HUES48 (cell line): ENCODE data around the gene MTX1.
"Not testable (repeated sequence)": the region's sequence is repeated elsewhere in the genome, so short reads cannot be mapped to it uniquely, and the experiment has no call there.

Experiments
- H3K27ac ChIP-seq: one replicate; pipeline ENCODE4 v1.7.0; 2013; ENCODE audit warnings: low read depth, low read length, inconsistent platforms
- H3K27me3 ChIP-seq: 2 replicates; pipeline ENCODE4 v1.6.1; 2013; ENCODE audit warnings: mild to moderate bottlenecking, low read length; ENCODE audit not compliant: control insufficient read depth, insufficient read depth
- H3K36me3 ChIP-seq: 2 replicates; pipeline ENCODE4 v1.6.1; 2013; ENCODE audit warnings: low read length; ENCODE audit not compliant: control insufficient read depth, insufficient read depth
- H3K4me1 ChIP-seq: 2 replicates; pipeline ENCODE4 v1.6.1; 2013; ENCODE audit warnings: mild to moderate bottlenecking, low read length; ENCODE audit not compliant: control insufficient read depth, insufficient read depth
- H3K4me3 ChIP-seq: 2 replicates; pipeline ENCODE4 v1.5.1; 2013; ENCODE audit warnings: mild to moderate bottlenecking, low read depth, low read length
- H3K9ac ChIP-seq: 2 replicates; pipeline ENCODE4 v1.6.1; 2013; ENCODE audit warnings: mild to moderate bottlenecking, low read depth, low read length, moderate library complexity
- H3K9me3 ChIP-seq: 2 replicates; pipeline ENCODE4 v1.6.1; 2013; ENCODE audit warnings: low read length; ENCODE audit not compliant: control insufficient read depth, insufficient read depth

The MTX1 gene

GRCh38 chr1:155246796-155247195 lies 38.3 kb downstream of the MTX1 start:
- not testable (repeated sequence) for H3K9ac ChIP-seq, H3K4me3 ChIP-seq, H3K9me3 ChIP-seq, H3K4me1 ChIP-seq, H3K27ac ChIP-seq
- Histone ChIP-seq H3K36me3 (peaks cover 15% of the 10 kb centered on the region; the same call in 1 of the 2 replicates), H3K27me3 (peaks cover 16% of the 10 kb centered on the region)

- no peaks in the 10 kb centered on the region for H3K9me3 ChIP-seq
- peaks cover 16% of the 10 kb centered on the region for H3K27me3 ChIP-seq
- H3K4me1 ChIP-seq: peaks cover 3% of the 10 kb centered on the region; the same call in 1 of the 2 replicates
- no peak overlapping the region for H3K4me3 ChIP-seq
- no peak overlapping the region for H3K9ac ChIP-seq
- no peak overlapping the region for H3K27ac ChIP-seq
- H3K36me3 ChIP-seq: peaks cover 15% of the 10 kb centered on the region; the same call in 1 of the 2 replicates
Observed at GRCh38 chr1:155247667-155248553, 39.4 kb downstream of the MTX1 start.

- H3K9me3 ChIP-seq: no peaks in the 10 kb centered on the region
- peaks cover 13% of the 10 kb centered on the region for H3K27me3 ChIP-seq
- peak overlapping the region; percentile 63 for H3K4me3 ChIP-seq
- peaks cover 15% of the 10 kb centered on the region; the same call in 1 of the 2 replicates for H3K36me3 ChIP-seq
- no peak overlapping the region for H3K27ac ChIP-seq
- peaks cover 13% of the 10 kb centered on the region; the same call in 1 of the 2 replicates for H3K4me1 ChIP-seq
- no peak overlapping the region for H3K9ac ChIP-seq
Observed at GRCh38 chr1:155250246-155250632, 41.7 kb downstream of the MTX1 start.

- Histone ChIP-seq H3K4me3 (peak overlapping the region; percentile 63), H3K9ac (no peak overlapping the region), H3K36me3 (peaks cover 15% of the 10 kb centered on the region; the same call in 1 of the 2 replicates), H3K27me3 (peaks cover 8% of the 10 kb centered on the region), H3K27ac (no peak overlapping the region), H3K9me3 (no peaks in the 10 kb centered on the region), H3K4me1 (peaks cover 13% of the 10 kb centered on the region; the same call in 1 of the 2 replicates)
Observed at GRCh38 chr1:155250633-155251449, 42.3 kb downstream of the MTX1 start.

- Histone ChIP-seq H3K27me3 (peaks cover 2% of the 10 kb centered on the region; the same call in 1 of the 2 replicates), H3K27ac (no peak overlapping the region), H3K9me3 (no peaks in the 10 kb centered on the region), H3K9ac (no peak overlapping the region), H3K36me3 (peaks cover 15% of the 10 kb centered on the region; the same call in 1 of the 2 replicates), H3K4me1 (peaks cover 13% of the 10 kb centered on the region; the same call in 1 of the 2 replicates), H3K4me3 (no peak overlapping the region)
Observed at GRCh38 chr1:155251566-155251965, 43.1 kb downstream of the MTX1 start.

- H3K4me1 ChIP-seq: peaks cover 13% of the 10 kb centered on the region; the same call in 1 of the 2 replicates
- H3K27me3 ChIP-seq: no peaks in the 10 kb centered on the region
- H3K36me3 ChIP-seq: peaks cover 12% of the 10 kb centered on the region; the same call in 1 of the 2 replicates
- H3K4me3 ChIP-seq: no peak overlapping the region
- no peaks in the 10 kb centered on the region for H3K9me3 ChIP-seq
- no peak overlapping the region for H3K9ac ChIP-seq
- no peak overlapping the region for H3K27ac ChIP-seq
Observed at GRCh38 chr1:155253208-155253607, 44.7 kb downstream of the MTX1 start.

GRCh38 chr1:155253797-155254196 lies 45.3 kb downstream of the MTX1 start:
- Histone ChIP-seq H3K9ac (no peak overlapping the region), H3K4me1 (peaks cover 13% of the 10 kb centered on the region; the same call in 1 of the 2 replicates), H3K4me3 (peak overlapping the region; percentile 79; the same call in 1 of the 2 replicates), H3K27me3 (no peaks in the 10 kb centered on the region), H3K27ac (no peak overlapping the region), H3K36me3 (peaks cover 13% of the 10 kb centered on the region), H3K9me3 (no peaks in the 10 kb centered on the region)

GRCh38 chr1:155254228-155254713 lies 45.8 kb downstream of the MTX1 start:
- Histone ChIP-seq H3K36me3 (peaks cover 13% of the 10 kb centered on the region), H3K9ac (no peak overlapping the region), H3K4me1 (peaks cover 13% of the 10 kb centered on the region; the same call in 1 of the 2 replicates), H3K4me3 (peak overlapping the region; percentile 79), H3K9me3 (no peaks in the 10 kb centered on the region), H3K27me3 (no peaks in the 10 kb centered on the region), H3K27ac (no peak overlapping the region)

GRCh38 chr1:155254714-155255242 lies 46.3 kb downstream of the MTX1 start:
- H3K27ac ChIP-seq: no peak overlapping the region
- H3K9ac ChIP-seq: no peak overlapping the region
- H3K9me3 ChIP-seq: no peaks in the 10 kb centered on the region
- H3K4me3 ChIP-seq: peak overlapping the region; percentile 79
- H3K36me3 ChIP-seq: peaks cover 18% of the 10 kb centered on the region
- H3K4me1 ChIP-seq: peaks cover 13% of the 10 kb centered on the region; the same call in 1 of the 2 replicates
- H3K27me3 ChIP-seq: no peaks in the 10 kb centered on the region

GRCh38 chr1:155255243-155256007 lies 46.9 kb downstream of the MTX1 start, which contains the start of gene ENTREP3:
Gene ENTREP3, minus strand, starts transcription at chr1:155255483. Its CDS starts 606 bp downstream, at chr1:155254877.
- Histone ChIP-seq H3K4me3 (peak within 1 kb of the TSS; percentile 79), H3K27ac (peak within 1 kb of the TSS; percentile 68), H3K36me3 (peaks cover 18% of the 10 kb centered on the region), H3K27me3 (no peaks in the 10 kb centered on the region), H3K9me3 (no peaks in the 10 kb centered on the region), H3K9ac (0 out of 2 replicates have a peak within 1 kb of the TSS, but pooled peaks have one; percentile 23), H3K4me1 (peaks cover 13% of the 10 kb centered on the region; the same call in 1 of the 2 replicates)
